CD14-positive monocyte (primary cell): ENCODE measurements around the gene RNF152. TPM values are rescaled to one million over a fixed set of nuclear protein-coding genes. Genes with fewer than 3 reads are reported as not detected.

ENCODE experiments used
- DNase-seq, 3 donors: peaks; one replicate each; pipeline ENCODE4 v3.0.0-alpha.2; 2011 to 2022
- H2AFZ ChIP-seq: 2 replicates; pipeline ENCODE4 v1.6.0; 2012; ENCODE audit warnings: mild to moderate bottlenecking, low read depth, low read length, inconsistent platforms; ENCODE audit not compliant: insufficient read depth, poor library complexity, severe bottlenecking
- H3K27ac ChIP-seq, 2 donors: 1 replicate in 1 of 2; 2 replicates in 1 of 2; pipeline ENCODE4 v1.5.1; 2012 to 2013; ENCODE audit warnings: low read length in 2 of 2, control low read depth in 1 of 2, inconsistent platforms in 1 of 2, low read depth in 1 of 2, mild to moderate bottlenecking in 1 of 2
- H3K27me3 ChIP-seq, 2 donors: one replicate each; pipeline versions ENCODE4 v1.6.0 to v1.6.1; 2011 to 2013; ENCODE audit warnings: low read length in 2 of 2; ENCODE audit not compliant: control insufficient read depth in 2 of 2, insufficient read depth in 2 of 2
- H3K36me3 ChIP-seq, 2 donors: replicated peaks in 1 of 2; 1 replicate in 1 of 2; 2 replicates in 1 of 2; pipeline versions ENCODE4 v1.5.1 to v1.6.1; 2012 to 2013; ENCODE audit warnings: low read length in 2 of 2, control low read depth in 1 of 2, inconsistent platforms in 1 of 2, mild to moderate bottlenecking in 1 of 2; ENCODE audit not compliant: insufficient read depth in 2 of 2, control insufficient read depth in 1 of 2
- H3K4me1 ChIP-seq, 2 donors: 1 replicate in 1 of 2; 2 replicates in 1 of 2; pipeline versions ENCODE4 v1.5.1 to v1.6.1; 2012 to 2013; ENCODE audit warnings: low read length in 2 of 2, control low read depth in 1 of 2, inconsistent platforms in 1 of 2, mild to moderate bottlenecking in 1 of 2, moderate library complexity in 1 of 2; ENCODE audit not compliant: insufficient read depth in 2 of 2, control insufficient read depth in 1 of 2
- H3K4me2 ChIP-seq: replicated peaks from 2 replicates; pipeline ENCODE3; 2012; ENCODE audit warnings: low read length, moderate library complexity, mild to moderate bottlenecking; ENCODE audit not compliant: poor library complexity, severe bottlenecking; ENCODE audit errors: extremely low read depth
- H3K4me3 ChIP-seq, 3 experiments: fragments of 200-600 bp in 1 of 3; sonication (generic) in 1 of 3; replicated peaks in 1 of 3; 1 replicate in 2 of 3; 2 replicates in 1 of 3; pipeline ENCODE4 v1.5.1; 2011 to 2013; ENCODE audit warnings: low read length in 3 of 3, mild to moderate bottlenecking in 3 of 3, control low read depth in 2 of 3, low read depth in 2 of 3, inconsistent platforms in 1 of 3, moderate library complexity in 1 of 3
- H3K79me2 ChIP-seq: 2 replicates; pipeline ENCODE4 v1.6.0; 2012; ENCODE audit warnings: mild to moderate bottlenecking, control low read depth, inconsistent platforms, low read length, moderate library complexity; ENCODE audit not compliant: insufficient read depth
- H3K9ac ChIP-seq: 2 replicates; pipeline ENCODE4 v1.6.0; 2017; ENCODE audit warnings: low read length, mild to moderate bottlenecking; ENCODE audit not compliant: insufficient read depth, poor library complexity, severe bottlenecking
- H3K9me3 ChIP-seq, 2 donors: replicated peaks in 1 of 2; 1 replicate in 1 of 2; 2 replicates in 1 of 2; pipeline versions ENCODE4 v1.5.1 to v1.6.1; 2012 to 2013; ENCODE audit warnings: low read length in 2 of 2, control low read depth in 1 of 2; ENCODE audit not compliant: control insufficient read depth in 1 of 2, insufficient read depth in 1 of 2
- H4K20me1 ChIP-seq: 2 replicates; pipeline ENCODE4 v1.6.0; 2012; ENCODE audit warnings: mild to moderate bottlenecking, low read length, control low read depth, moderate library complexity; ENCODE audit not compliant: insufficient read depth
- H3K27ac Mint-ChIP-seq, 7 donors: one replicate each; pipeline ENCODE4 v1.8.0; 2020; ENCODE audit warnings: mild to moderate bottlenecking in 7 of 7, mixed read lengths in 7 of 7, moderate library complexity in 6 of 7, inconsistent platforms in 2 of 7
- H3K27me3 Mint-ChIP-seq, 3 donors: one replicate each; pipeline ENCODE4 v1.8.0; 2021 to 2022; ENCODE audit warnings: low read depth in 3 of 3, mild to moderate bottlenecking in 3 of 3, mixed read lengths in 3 of 3, moderate library complexity in 3 of 3, inconsistent platforms in 1 of 3
- H3K36me3 Mint-ChIP-seq, 2 donors: one replicate each; pipeline ENCODE4 v1.8.0; 2020; ENCODE audit warnings: mixed read lengths in 2 of 2, inconsistent platforms in 1 of 2, mild to moderate bottlenecking in 1 of 2
- H3K4me1 Mint-ChIP-seq: one replicate; pipeline ENCODE4 v1.8.0; 2020; ENCODE audit warnings: mild to moderate bottlenecking, mixed read lengths
- H3K4me3 Mint-ChIP-seq, 2 donors: one replicate each; pipeline ENCODE4 v1.8.0; 2020; ENCODE audit warnings: mild to moderate bottlenecking in 2 of 2, mixed read lengths in 2 of 2, moderate library complexity in 1 of 2
- H3K9me3 Mint-ChIP-seq, 7 donors: one replicate each; pipeline ENCODE4 v1.8.0; 2020 to 2022; ENCODE audit warnings: mixed read lengths in 7 of 7, mild to moderate bottlenecking in 6 of 7, moderate library complexity in 6 of 7, inconsistent platforms in 2 of 7
- CTCF ChIP-seq: fragments of 200-600 bp; IDR thresholded peaks from one replicate; pipeline ENCODE4 v1.8.0; 2022; ENCODE audit warnings: antibody characterized with exemption, mild to moderate bottlenecking
- WGBS: methylation state at CpG from one replicate; pipeline ENCODE4 v1.1.5; 2013; ENCODE audit warnings: missing lambda C conversion rate; ENCODE audit not compliant: insufficient coverage; 5-methylcytosine and 5-hydroxymethylcytosine counted together
- intact Hi-C, 2 donors: fragments of 100-400 bp; cut with micrococcal nuclease; formaldehyde crosslinking; loops; one replicate each; pipeline versions ENCODE4 v1.15.0 to v1.15.1; 2023
- polyA plus RNA-seq, 3 donors: library from polyadenylated mRNA; depleted of rRNA in 1 of 3; unstranded in 2 of 3; stranded (reverse) in 1 of 3; fragments of 300-500 nt in 2 of 3; fragments of >200 nt in 1 of 3; fragmentation: Illumina TruSeq in 2 of 3; gene quantifications; 1 replicate in 2 of 3; 2 replicates in 1 of 3; pipeline ENCODE4 v1.2.3, GENCODE V29; 2012 to 2021

RNF152 gene
- polyA plus RNA-seq, 3 donors: 0.03 to 0.54 (median 0.45) TPM

DNA sequence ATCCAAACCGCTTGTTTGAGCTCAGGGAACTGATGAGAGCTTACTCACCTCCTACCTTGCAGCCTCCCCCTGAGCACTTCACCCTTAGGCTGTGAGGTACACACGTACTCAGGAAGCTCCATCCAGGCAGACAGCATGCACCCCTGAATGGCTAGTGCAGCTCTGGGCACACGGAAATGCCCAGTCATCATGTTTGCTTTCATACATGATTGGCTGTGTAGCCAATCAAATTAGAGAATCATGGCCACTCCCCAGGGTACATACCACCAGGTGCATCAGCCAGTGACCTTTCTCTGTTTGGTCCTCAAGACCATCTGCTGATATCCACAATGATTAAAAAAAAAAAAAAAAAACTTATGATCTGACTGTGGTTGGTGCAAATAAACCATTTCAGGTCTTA is 42.1 kb downstream of the RNF152 start:
- Histone ChIP-seq H3K4me3 (no peak overlapping the region), H3K79me2 (no peaks in the 10 kb centered on the region), H3K4me1 (no peaks in the 10 kb centered on the region), H3K9ac (no peak overlapping the region), H2AFZ (no peak overlapping the region), H3K27ac (no peak overlapping the region), H3K9me3 (peaks cover 0 to 2% of the 10 kb centered on the region in 2 donors), H4K20me1 (no peaks in the 10 kb centered on the region), H3K27me3 (peaks cover 7 to 22% of the 10 kb centered on the region in 2 donors), H3K4me2 (no peak overlapping the region), H3K36me3 (no peaks in the 10 kb centered on the region)
- Mint-ChIP-seq H3K27ac (no peak overlapping the region), H3K9me3 (peaks cover 0 to 7% (median 3%) of the 10 kb centered on the region in 7 donors), H3K27me3 (peaks cover 4 to 33% (median 15%) of the 10 kb centered on the region in 3 donors), H3K4me1 (no peaks in the 10 kb centered on the region), H3K36me3 (no peaks in the 10 kb centered on the region), H3K4me3 (no peak overlapping the region)
- DNase-seq: no peak
- intact Hi-C loops: no loop called here
- no peak for TF ChIP-seq CTCF
- 88% methylated on average over 3 of the region's 3 CpGs for WGBS

GRCh38 chr18:61847164-61847791 is 45.5 kb downstream of the RNF152 start:
- no peaks in the 10 kb centered on the region for H4K20me1 ChIP-seq
- peaks cover 12 to 36% of the 10 kb centered on the region in 2 donors for H3K27me3 ChIP-seq
- peak overlapping the region in 1 of 7 donors; percentile 8 for H3K27ac Mint-ChIP-seq
- no peaks in the 10 kb centered on the region for H3K79me2 ChIP-seq
- intact Hi-C loops: no loop called here
- peaks cover 0 to 4% of the 10 kb centered on the region in 2 donors for H3K9me3 ChIP-seq
- H3K36me3 Mint-ChIP-seq: peaks cover 0 to 2% of the 10 kb centered on the region in 2 donors
- H3K27ac ChIP-seq: no peak overlapping the region
- H3K9me3 Mint-ChIP-seq: peaks cover 0 to 11% (median 3%) of the 10 kb centered on the region in 7 donors
- no peaks in the 10 kb centered on the region for H3K4me1 ChIP-seq
- H3K27me3 Mint-ChIP-seq: peaks cover 13 to 41% (median 15%) of the 10 kb centered on the region in 3 donors
- no peak overlapping the region for H3K4me2 ChIP-seq
- no peak for TF ChIP-seq CTCF
- no peak overlapping the region for H2AFZ ChIP-seq
- WGBS: 90% methylated on average over 5 of the region's 7 CpGs
- H3K4me1 Mint-ChIP-seq: no peaks in the 10 kb centered on the region
- DNase-seq: no peak
- no peaks in the 10 kb centered on the region for H3K36me3 ChIP-seq
- H3K4me3 Mint-ChIP-seq: peak overlapping the region in 1 of 2 donors; percentile 1
- no peak overlapping the region for H3K9ac ChIP-seq
- H3K4me3 ChIP-seq: no peak overlapping the region
